Gastroesophageal sphincter (tissue), 3 donors: ENCODE measurements around the gene OTOP3.

ENCODE experiments used
- POLR2A ChIP-seq, 2 donors: fragments of 450-650 bp; IDR thresholded peaks; one replicate each; pipeline ENCODE4 v1.6.1; 2017; ENCODE audit warnings: antibody characterized with exemption in 2 of 2, mild to moderate bottlenecking in 2 of 2, moderate library complexity in 1 of 2
- TF ChIP-seq, protein P1 (sequence below), 4 experiments: fragments of 200-600 bp in 2 of 4; fragments of 450-650 bp in 2 of 4; sonication (generic) in 1 of 4; IDR thresholded peaks; one replicate each; pipeline ENCODE4 v1.5.1; 2017 to 2019; ENCODE audit warnings: antibody characterized with exemption in 4 of 4, mild to moderate bottlenecking in 2 of 4, moderate library complexity in 2 of 4

DNA sequence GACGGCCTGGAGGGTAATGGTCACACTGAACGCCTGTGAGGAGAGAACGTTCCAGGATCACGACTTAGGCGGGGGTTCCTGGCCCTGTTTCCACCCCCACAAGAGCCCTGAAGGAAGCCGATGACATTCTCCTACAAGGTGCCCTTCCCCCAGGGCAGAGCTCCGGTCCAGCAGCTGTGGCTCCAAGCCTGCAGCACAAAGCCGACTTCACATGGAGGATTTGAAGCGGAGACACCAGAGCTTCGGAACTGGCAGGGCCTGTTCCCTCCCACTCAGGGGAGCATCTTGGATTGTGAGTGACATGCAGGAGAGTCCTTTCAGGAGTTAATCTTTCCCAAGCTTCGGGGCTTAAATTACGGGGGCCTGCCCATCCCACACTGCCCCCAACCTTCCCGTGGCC is 47.2 kb upstream of the OTOP3 start:
- TF ChIP-seq, protein P1, sequence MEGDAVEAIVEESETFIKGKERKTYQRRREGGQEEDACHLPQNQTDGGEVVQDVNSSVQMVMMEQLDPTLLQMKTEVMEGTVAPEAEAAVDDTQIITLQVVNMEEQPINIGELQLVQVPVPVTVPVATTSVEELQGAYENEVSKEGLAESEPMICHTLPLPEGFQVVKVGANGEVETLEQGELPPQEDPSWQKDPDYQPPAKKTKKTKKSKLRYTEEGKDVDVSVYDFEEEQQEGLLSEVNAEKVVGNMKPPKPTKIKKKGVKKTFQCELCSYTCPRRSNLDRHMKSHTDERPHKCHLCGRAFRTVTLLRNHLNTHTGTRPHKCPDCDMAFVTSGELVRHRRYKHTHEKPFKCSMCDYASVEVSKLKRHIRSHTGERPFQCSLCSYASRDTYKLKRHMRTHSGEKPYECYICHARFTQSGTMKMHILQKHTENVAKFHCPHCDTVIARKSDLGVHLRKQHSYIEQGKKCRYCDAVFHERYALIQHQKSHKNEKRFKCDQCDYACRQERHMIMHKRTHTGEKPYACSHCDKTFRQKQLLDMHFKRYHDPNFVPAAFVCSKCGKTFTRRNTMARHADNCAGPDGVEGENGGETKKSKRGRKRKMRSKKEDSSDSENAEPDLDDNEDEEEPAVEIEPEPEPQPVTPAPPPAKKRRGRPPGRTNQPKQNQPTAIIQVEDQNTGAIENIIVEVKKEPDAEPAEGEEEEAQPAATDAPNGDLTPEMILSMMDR (IDR thresholded peaks at IDR 0.05) = no peak
- TF ChIP-seq POLR2A (IDR thresholded peaks at IDR 0.05) = no peak
